ENCODE results near the gene MTERF1. TPM values are rescaled to one million over a fixed set of nuclear protein-coding genes. Genes with fewer than 3 reads are reported as not detected.
A peak's percentile ranks its signal among the peaks of the same experiment; 100 is the strongest.
"Not testable (repeated sequence)": the region's sequence is repeated elsewhere in the genome, so short reads cannot be mapped to it uniquely, and the experiment has no call there.

The MTERF1 gene
- total RNA-seq: 1 to 10 TPM; 5.5 to 8.7 TPM
- long read RNA-seq, partial matches to known transcripts: 0 of 4 reads
- long read RNA-seq, other reads (novel, unspliced or antisense): 0 of 4 reads

DNA sequence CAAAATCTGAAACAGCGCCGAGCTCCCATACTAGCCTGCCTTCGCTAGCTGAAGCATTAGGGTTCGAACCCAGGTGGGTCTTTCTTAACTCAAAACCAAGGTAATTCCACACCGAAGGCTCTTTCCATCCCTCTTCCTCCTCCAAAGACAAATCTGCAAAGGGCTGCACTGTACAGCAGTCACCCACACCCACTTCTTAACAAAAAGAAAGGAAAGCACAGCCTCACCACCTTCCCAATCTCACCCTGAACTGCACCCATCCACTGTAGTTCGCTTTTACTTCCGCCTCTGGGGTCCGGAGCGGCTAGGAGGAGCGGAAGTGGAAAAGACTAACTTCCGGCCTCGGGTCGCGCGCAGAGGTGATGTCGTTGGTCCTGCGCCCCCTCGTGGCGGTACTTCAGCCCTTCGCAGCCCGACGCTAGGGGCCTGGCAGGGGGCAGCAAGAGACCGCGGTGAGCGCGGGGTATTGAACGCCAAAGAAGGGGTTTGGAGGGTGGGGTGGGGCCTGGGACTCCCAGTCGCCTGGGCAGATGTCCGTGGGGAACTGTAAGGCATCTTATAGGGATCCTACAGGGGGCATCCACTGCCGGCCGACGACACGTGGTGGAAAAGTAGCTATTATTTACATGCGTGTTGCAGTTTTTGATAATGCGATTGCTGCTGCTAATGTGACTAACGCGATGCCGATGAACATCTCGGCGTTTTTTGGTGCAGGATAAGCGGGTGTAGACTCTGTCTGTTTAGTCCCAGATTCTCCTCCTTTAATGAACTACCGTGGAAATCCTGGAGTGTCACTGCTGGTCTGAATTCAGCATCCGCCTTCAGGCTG lies at the start of gene MTERF1:
Gene MTERF1 (minus strand): TSS at position 290 of the 829 bp plus-strand sequence. CDS start 619 bp downstream, outside the sequence.
- ATAC-seq: peak; percentile 99 to 100
- intact Hi-C loops (cut with DNase I): loop anchor here in 1 of 2 donors (2.0 to 10.0 kb wide), 2 partner anchors 60 to 164 kb away; partner anchors contain the start of gene AKAP9
- peak; percentile 95 for DNase-seq

GRCh38 chr7:91929463-91929862 lies 49.0 kb upstream of the MTERF1 start:
- DNase-seq (no peak), ATAC-seq (no peak)
- intact Hi-C loops (cut with DNase I): no loop called here

DNA sequence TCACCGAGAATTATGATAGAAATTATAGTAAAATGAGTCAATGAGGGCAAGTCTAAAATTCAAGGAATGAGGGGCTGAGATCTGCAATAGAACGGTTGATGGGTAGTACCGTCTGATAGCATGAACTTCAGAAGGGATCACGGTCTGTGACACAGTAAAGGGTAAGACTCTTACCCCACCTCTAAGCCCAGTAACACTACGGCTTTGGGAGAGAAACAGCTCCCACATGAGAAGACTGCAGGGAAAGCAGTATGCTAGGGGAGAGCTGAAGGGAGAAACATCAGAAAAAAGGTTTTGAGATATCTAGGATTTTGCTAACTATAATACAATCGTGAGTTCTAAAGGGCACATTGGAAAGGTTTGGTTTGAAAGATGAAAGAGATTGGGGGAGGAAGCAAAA lies 47.4 kb upstream of the MTERF1 start:
- no peak for ATAC-seq
- no peak for DNase-seq
- intact Hi-C loops (cut with DNase I): no loop called here

- intact Hi-C loops (cut with DNase I): no loop called here
- no peak for DNase-seq
- no peak for ATAC-seq
These were observed 42.4 kb upstream of the MTERF1 start for GRCh38 chr7:91922857-91923256.

DNA sequence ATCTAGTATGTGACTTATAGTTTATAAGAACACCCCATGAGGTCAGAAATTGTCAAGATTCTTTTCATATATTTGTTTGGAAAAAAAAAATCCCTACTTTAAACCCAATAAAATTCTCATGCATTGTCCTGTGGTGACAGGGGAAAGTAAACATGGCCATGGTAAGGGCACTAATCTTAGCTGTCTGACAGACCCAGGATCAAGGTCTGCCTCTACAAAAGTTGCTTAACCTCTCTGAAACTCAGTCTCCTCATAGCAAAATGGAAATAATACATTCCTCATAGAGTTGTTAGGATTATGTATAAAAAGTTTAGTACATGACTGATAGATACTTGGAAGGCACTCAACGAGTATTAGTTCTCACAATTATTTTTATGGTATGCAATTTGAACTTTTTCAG lies 37.9 kb upstream of the MTERF1 start:
- ATAC-seq (no peak), DNase-seq (no peak)
- intact Hi-C loops (cut with DNase I): no loop called here

DNA sequence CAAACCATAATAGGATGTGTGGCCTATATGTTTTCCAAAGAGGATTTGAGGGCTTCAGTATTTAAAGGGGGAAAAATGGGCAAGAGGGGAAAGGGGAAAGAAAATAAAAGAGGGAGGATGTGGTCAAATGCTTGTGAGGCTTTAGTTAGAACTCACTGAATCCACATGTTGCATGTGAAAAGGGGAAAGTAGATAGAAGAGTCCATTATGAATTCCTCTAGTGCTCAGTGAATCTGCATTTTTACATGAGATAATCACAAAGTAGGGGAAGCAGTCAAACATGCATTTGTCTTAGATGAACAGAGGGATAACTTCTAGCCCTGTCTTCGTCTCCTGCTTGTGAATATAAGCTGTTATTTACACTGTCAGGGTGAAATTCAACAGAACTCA lies 35.5 kb upstream of the MTERF1 start:
- ATAC-seq (no peak), DNase-seq (no peak)
- intact Hi-C loops (cut with DNase I): no loop called here

GRCh38 chr7:91915401-91916050 lies 35.0 kb upstream of the MTERF1 start:
- ATAC-seq: no peak
- DNase-seq: no peak
- intact Hi-C loops (cut with DNase I): no loop called here

- DNase-seq (no peak), ATAC-seq (peak; percentile 19 to 95)
- intact Hi-C loops (cut with DNase I): no loop called here
These were observed 33.1 kb upstream of the MTERF1 start for GRCh38 chr7:91913612-91914011.

GRCh38 chr7:91912494-91912893 lies 32.0 kb upstream of the MTERF1 start:
- intact Hi-C loops (cut with DNase I): no loop called here
- DNase-seq: no peak

DNA sequence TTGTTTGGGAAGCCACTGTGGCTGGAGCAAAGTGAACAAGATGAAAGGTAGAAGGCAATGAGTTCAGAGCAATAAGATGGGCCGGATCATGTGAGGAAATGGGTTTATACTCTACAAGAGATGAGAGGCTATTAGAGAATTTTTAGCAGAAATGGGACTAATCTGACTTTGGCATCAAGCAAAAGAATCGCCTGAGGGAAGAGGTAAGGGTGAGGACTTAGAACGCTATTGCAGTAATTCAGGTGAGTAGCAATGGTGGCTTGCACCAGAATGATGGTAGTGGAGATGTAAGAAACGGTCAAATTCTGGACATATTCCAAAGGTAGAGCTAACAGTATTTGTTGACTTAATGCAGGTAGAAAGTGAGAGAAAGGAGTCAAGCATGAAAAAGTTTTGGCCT lies 30.6 kb upstream of the MTERF1 start:
- no peak for DNase-seq
- intact Hi-C loops (cut with DNase I): no loop called here
- no peak for ATAC-seq

More at GRCh38 chr7:91912494-91912893, 32.0 kb upstream of the MTERF1 start:
- no peak for ATAC-seq

- no peak for ATAC-seq
- no peak for DNase-seq
- intact Hi-C loops (cut with DNase I): no loop called here
These were observed 29.7 kb upstream of the MTERF1 start for GRCh38 chr7:91910171-91910570.

DNA sequence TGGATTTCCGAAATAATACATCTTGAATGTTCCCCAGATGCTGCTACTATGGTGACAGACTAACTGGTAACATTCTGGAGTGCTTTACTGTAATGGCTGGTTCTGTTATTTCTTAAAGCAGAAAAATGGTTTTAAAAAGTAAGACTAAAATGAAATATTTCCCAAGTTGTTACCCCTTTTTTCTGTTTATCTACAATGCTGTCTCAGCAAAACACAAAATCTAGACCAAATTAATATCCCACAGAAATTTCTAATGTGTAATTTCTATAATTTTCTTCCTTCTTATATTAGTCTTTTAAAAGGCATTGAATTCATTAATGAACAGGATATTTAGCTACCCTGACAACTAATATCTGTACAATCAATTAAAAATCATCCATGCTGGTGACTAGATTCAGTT lies 19.1 kb upstream of the MTERF1 start:
- ATAC-seq: no peak
- intact Hi-C loops (cut with DNase I): no loop called here
- no peak for DNase-seq

DNA sequence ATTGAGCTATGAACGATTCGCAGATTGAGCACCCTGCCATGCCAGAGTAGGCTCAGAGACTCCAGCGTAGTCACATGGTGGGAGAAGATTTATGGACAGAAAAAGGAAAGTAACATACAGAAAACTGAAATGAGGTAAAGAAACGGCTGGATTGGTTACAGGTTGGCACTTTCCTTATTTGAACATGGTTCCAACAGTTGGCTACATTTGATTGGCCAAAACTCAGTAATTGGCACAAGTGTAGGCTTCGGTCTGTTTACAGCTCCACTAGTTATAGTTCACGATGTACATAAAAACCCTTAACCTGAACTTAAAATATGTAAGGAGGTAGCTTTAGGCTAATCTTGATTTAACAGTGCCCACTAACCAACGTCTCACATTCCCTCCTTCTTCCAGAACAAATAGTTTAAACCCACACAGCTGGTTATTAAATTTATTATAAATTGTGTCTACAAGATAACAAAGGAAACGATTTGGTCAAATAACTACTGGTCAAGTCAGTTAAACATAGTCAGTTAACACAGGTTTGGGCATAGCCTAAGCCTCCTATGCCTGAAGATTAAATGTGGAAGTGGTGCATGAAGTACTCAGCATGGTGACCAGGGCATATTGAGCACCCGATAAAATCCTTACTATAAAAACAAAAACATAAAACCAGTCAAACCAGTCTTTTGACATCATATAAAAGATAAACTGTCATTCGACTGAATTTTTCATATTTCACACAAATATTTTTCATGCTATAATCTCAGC lies 17.9 kb upstream of the MTERF1 start:
- DNase-seq: no peak
- no peak for ATAC-seq
- intact Hi-C loops (cut with DNase I): no loop called here

GRCh38 chr7:91894781-91895480 lies 14.4 kb upstream of the MTERF1 start:
- intact Hi-C loops (cut with DNase I): no loop called here
- ATAC-seq (no peak), DNase-seq (no peak)

- ATAC-seq; DNase-seq; intact Hi-C loops (cut with DNase I): not testable (repeated sequence)
These were observed 13.2 kb upstream of the MTERF1 start for GRCh38 chr7:91893699-91894098.

DNA sequence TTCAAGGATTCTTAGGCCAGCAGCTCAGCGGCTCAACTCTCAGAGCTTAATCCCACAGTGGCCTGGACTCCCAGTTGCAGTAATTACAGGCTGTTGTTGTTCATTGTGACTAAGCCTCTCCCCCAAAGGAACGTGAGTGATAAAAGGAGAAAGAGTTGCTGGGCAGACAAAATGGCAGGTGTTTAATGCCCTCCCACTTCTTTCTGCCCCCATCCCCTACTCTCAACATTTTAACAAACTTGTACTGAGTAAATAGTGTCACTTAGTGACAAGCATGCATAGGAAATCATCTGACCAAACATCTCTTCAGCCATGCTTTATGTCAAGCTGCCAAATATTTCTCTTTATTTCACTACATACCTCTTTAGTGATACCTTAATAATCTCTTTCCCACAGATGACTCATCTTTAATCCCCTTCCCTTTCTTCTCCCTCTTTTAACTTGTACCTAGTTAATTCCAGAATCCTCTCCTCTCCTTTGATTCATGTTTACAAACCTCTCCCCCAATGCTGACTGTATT lies 12.4 kb upstream of the MTERF1 start:
- intact Hi-C loops (cut with DNase I): no loop called here

GRCh38 chr7:91892099-91892705 lies 11.7 kb upstream of the MTERF1 start:
- intact Hi-C loops (cut with DNase I): no loop called here
- ATAC-seq (no peak), DNase-seq (no peak)

More for the DNA sequence above, 12.4 kb upstream of the MTERF1 start:
- DNase-seq (no peak), ATAC-seq (no peak)

All from left cardiac atrium (tissue), 4 donors.